Neural progenitor cell (in vitro differentiated cells): ENCODE results near the gene SHLD2. TPM values are rescaled to one million over a fixed set of nuclear protein-coding genes. Genes with fewer than 3 reads are reported as not detected.

Experiments used
- DNase-seq: peaks from one replicate; pipeline ENCODE4 v3.0.0-alpha.2; 2016; ENCODE audit warnings: low spot score
- H2AFZ ChIP-seq: fragments of 200-600 bp; sonication (generic); replicated peaks from 2 replicates; pipeline ENCODE4 v1.6.1; 2016; ENCODE audit warnings: antibody characterized with exemption
- H3F3A ChIP-seq: fragments of 200-600 bp; sonication (generic); 2 replicates; pipeline ENCODE4 v1.6.1; 2016; ENCODE audit warnings: antibody characterized with exemption, low read depth
- H3K27ac ChIP-seq: fragments of 200-600 bp; sonication (generic); 2 replicates; pipeline ENCODE4 v1.5.1; 2016; ENCODE audit warnings: mild to moderate bottlenecking
- H3K27me3 ChIP-seq: fragments of 200-600 bp; sonication (generic); 2 replicates; pipeline ENCODE4 v1.6.1; 2016; ENCODE audit warnings: mild to moderate bottlenecking, moderate library complexity
- H3K36me3 ChIP-seq: fragments of 200-600 bp; sonication (generic); 2 replicates; pipeline ENCODE4 v1.5.1; 2016
- H3K4me1 ChIP-seq: fragments of 200-600 bp; sonication (generic); 2 replicates; pipeline ENCODE4 v1.6.1; 2016; ENCODE audit warnings: mixed run types
- H3K4me2 ChIP-seq: fragments of 200-600 bp; sonication (generic); 2 replicates; pipeline ENCODE4 v1.6.1; 2016
- H3K4me3 ChIP-seq: fragments of 200-600 bp; sonication (generic); 2 replicates; pipeline ENCODE4 v1.5.1; 2016
- H3K79me2 ChIP-seq: fragments of 200-600 bp; sonication (generic); 2 replicates; pipeline ENCODE4 v1.6.1; 2016; ENCODE audit warnings: low read depth
- H3K9ac ChIP-seq: fragments of 200-600 bp; sonication (generic); 2 replicates; pipeline ENCODE4 v1.6.1; 2016
- H3K9me3 ChIP-seq: fragments of 200-600 bp; sonication (generic); 2 replicates; pipeline ENCODE4 v1.5.1; 2016; ENCODE audit warnings: low read depth
- H4K20me1 ChIP-seq: fragments of 200-600 bp; sonication (generic); 2 replicates; pipeline ENCODE4 v1.6.1; 2016; ENCODE audit warnings: low read depth
- H3K27ac Mint-ChIP-seq: 3 replicates; pipeline ENCODE4 v1.8.0; 2021; ENCODE audit warnings: mixed read lengths
- H3K27me3 Mint-ChIP-seq: 2 replicates; pipeline ENCODE4 v1.8.0; 2022; ENCODE audit warnings: low read depth, mild to moderate bottlenecking, inconsistent platforms, moderate library complexity, mixed read lengths; ENCODE audit not compliant: insufficient read depth
- H3K36me3 Mint-ChIP-seq: 3 replicates; pipeline ENCODE4 v1.8.0; 2021; ENCODE audit warnings: mixed read lengths
- H3K4me1 Mint-ChIP-seq: 3 replicates; pipeline ENCODE4 v1.8.0; 2021; ENCODE audit warnings: mixed read lengths
- H3K4me3 Mint-ChIP-seq: 3 replicates; pipeline ENCODE4 v1.8.0; 2021; ENCODE audit warnings: mild to moderate bottlenecking, moderate library complexity, mixed read lengths
- H3K9me3 Mint-ChIP-seq: 3 replicates; pipeline ENCODE4 v1.8.0; 2020; ENCODE audit warnings: mixed read lengths
- EZH2 ChIP-seq: fragments of 200-600 bp; sonication (generic); IDR thresholded peaks from 2 replicates; pipeline ENCODE4 v1.6.1; 2017; ENCODE audit warnings: antibody characterized with exemption, mild to moderate bottlenecking, moderate library complexity
- EZH2phosphoT487 ChIP-seq: fragments of 200-600 bp; sonication (generic); IDR thresholded peaks from 2 replicates; pipeline ENCODE4 v1.6.1; 2017; ENCODE audit warnings: antibody characterized with exemption
- total RNA-seq: library from RNA; depleted of rRNA; stranded (reverse); fragments of >200 nt; gene quantifications from 2 replicates; pipeline ENCODE4 v1.2.3, GENCODE V29; 2015; ENCODE audit warnings: low replicate concordance
- TF ChIP-seq, protein P1 (sequence below): fragments of 200-600 bp; sonication (generic); IDR thresholded peaks from 2 replicates; pipeline ENCODE4 v1.5.1; 2017; ENCODE audit warnings: antibody characterized with exemption, mild to moderate bottlenecking

SHLD2 gene
- total RNA-seq, 1 donor from 2014 or later, result 40.8 TPM

DNA sequence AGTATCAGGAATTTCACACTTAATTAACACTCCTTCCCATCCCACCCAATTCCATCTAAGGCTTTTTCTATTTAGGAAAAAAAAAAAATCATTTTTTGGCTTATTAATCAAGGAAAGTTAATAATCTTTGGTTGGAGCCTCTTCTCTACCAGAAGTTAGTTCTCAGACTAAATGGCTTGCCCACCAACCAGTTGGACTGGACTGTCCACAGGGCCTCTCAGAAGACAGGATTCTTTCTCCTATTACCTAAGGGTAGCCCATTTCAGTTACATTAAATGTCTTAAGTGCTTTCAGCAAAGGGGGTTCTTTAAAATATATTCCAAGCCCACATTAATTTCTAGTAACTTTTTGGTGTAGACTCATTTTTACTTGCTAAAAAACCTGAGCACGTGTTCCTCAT is 35.6 kb upstream of the SHLD2 start:
- H3K27ac Mint-ChIP-seq, result no peak overlapping the region
- H3K27ac ChIP-seq, result no peak overlapping the region
- H3K9me3 Mint-ChIP-seq, result no peaks in the 10 kb centered on the region
- peaks cover 45% of the 10 kb centered on the region for H3K36me3 Mint-ChIP-seq
- H3K9me3 ChIP-seq, result no peaks in the 10 kb centered on the region
- no peak overlapping the region for H3K4me3 Mint-ChIP-seq
- H3K4me1 ChIP-seq, result peaks cover 15% of the 10 kb centered on the region
- no peak overlapping the region for H3K4me2 ChIP-seq
- H3K27me3 Mint-ChIP-seq, result no peaks in the 10 kb centered on the region
- peaks cover 36% of the 10 kb centered on the region for H3F3A ChIP-seq
- no peak overlapping the region for H3K4me3 ChIP-seq
- H3K9ac ChIP-seq, result no peak overlapping the region
- no peaks in the 10 kb centered on the region for H3K4me1 Mint-ChIP-seq
- no peaks in the 10 kb centered on the region for H3K27me3 ChIP-seq
- DNase-seq, result no peak
- peaks cover 36% of the 10 kb centered on the region for H3K36me3 ChIP-seq
- H3K79me2 ChIP-seq, result no peaks in the 10 kb centered on the region
- H2AFZ ChIP-seq, result no peak overlapping the region
- no peaks in the 10 kb centered on the region for H4K20me1 ChIP-seq
- TF ChIP-seq EZH2phosphoT487 (no peak), EZH2 (no peak)
- TF ChIP-seq, protein P1, sequence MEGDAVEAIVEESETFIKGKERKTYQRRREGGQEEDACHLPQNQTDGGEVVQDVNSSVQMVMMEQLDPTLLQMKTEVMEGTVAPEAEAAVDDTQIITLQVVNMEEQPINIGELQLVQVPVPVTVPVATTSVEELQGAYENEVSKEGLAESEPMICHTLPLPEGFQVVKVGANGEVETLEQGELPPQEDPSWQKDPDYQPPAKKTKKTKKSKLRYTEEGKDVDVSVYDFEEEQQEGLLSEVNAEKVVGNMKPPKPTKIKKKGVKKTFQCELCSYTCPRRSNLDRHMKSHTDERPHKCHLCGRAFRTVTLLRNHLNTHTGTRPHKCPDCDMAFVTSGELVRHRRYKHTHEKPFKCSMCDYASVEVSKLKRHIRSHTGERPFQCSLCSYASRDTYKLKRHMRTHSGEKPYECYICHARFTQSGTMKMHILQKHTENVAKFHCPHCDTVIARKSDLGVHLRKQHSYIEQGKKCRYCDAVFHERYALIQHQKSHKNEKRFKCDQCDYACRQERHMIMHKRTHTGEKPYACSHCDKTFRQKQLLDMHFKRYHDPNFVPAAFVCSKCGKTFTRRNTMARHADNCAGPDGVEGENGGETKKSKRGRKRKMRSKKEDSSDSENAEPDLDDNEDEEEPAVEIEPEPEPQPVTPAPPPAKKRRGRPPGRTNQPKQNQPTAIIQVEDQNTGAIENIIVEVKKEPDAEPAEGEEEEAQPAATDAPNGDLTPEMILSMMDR, result no peak

DNA sequence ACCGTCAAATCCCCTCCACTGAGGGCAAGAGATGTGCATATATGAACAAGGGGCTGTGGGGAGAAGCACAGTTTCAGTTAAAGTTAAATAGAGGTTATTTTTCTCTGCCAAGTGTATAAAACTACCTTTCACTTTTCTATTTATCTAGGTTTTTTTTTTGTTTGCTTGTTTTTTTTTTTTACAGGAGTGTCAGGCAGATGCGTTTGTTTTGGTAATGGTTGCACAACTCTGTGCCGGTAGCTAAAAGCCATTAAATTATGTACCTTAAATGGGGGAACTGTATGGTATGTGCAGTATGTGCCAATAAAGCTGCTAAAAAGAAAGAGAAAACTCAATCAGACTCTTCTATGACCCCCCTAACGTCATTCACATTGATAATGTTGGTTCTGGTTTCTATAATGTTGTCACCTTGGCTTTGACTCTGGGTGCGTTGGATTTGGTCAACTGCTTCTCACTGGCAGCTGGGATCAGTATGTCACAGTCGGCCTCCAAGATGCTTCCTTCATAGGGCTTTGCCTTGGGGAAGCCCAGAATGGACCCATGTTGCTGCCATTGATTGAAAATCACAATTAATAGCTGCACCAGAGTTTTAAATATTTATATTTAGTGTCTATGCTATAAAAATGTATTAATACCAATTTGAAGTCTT is 34.6 kb upstream of the SHLD2 start:
- H3K9me3 ChIP-seq, result no peaks in the 10 kb centered on the region
- no peaks in the 10 kb centered on the region for H3K27me3 ChIP-seq
- Mint-ChIP-seq H3K4me1 (no peaks in the 10 kb centered on the region), H3K9me3 (no peaks in the 10 kb centered on the region), H3K27ac (no peak overlapping the region), H3K27me3 (no peaks in the 10 kb centered on the region), H3K4me3 (no peak overlapping the region), H3K36me3 (peaks cover 45% of the 10 kb centered on the region)
- H3F3A ChIP-seq, result peaks cover 27% of the 10 kb centered on the region
- no peak overlapping the region for H3K4me3 ChIP-seq
- no peak overlapping the region for H3K4me2 ChIP-seq
- H3K9ac ChIP-seq, result no peak overlapping the region
- H3K27ac ChIP-seq, result no peak overlapping the region
- peaks cover 36% of the 10 kb centered on the region for H3K36me3 ChIP-seq
- DNase-seq, result no peak
- TF ChIP-seq EZH2 (no peak), EZH2phosphoT487 (no peak)
- TF ChIP-seq, protein P1, result no peak
- no peaks in the 10 kb centered on the region for H3K79me2 ChIP-seq
- no peaks in the 10 kb centered on the region for H4K20me1 ChIP-seq
- no peak overlapping the region for H2AFZ ChIP-seq
- H3K4me1 ChIP-seq, result peaks cover 7% of the 10 kb centered on the region

DNA sequence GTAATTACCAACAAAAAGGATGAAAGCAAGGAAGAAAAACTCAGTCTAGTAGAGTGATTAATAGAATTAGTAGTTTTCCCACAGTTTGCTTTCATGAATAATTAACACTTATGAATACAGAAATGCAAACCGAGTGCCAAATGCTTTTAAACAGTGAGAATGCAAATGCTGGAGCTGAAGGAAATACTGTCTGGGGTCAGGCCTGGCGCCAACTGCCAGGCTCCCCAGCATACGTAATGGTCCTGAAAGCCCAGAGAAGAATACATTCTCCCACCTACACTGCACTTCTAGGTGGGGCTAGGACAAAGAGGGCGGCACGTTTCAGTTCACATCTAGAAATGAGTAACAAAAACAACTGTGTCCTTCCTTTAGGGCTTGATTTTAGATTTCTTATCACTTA is 30.4 kb upstream of the SHLD2 start:
- no peaks in the 10 kb centered on the region for H3F3A ChIP-seq
- TF ChIP-seq, protein P1, result no peak
- no peak for TF ChIP-seq EZH2phosphoT487
- TF ChIP-seq EZH2, result no peak
- Mint-ChIP-seq H3K36me3 (peaks cover 46% of the 10 kb centered on the region), H3K27me3 (no peaks in the 10 kb centered on the region), H3K4me1 (peaks cover 2% of the 10 kb centered on the region), H3K4me3 (no peak overlapping the region), H3K9me3 (no peaks in the 10 kb centered on the region), H3K27ac (no peak overlapping the region)
- H3K4me1 ChIP-seq, result no peaks in the 10 kb centered on the region
- H3K9ac ChIP-seq, result no peak overlapping the region
- no peak overlapping the region for H3K27ac ChIP-seq
- H3K4me3 ChIP-seq, result no peak overlapping the region
- DNase-seq, result no peak
- no peak overlapping the region for H3K4me2 ChIP-seq
- H3K9me3 ChIP-seq, result no peaks in the 10 kb centered on the region
- no peak overlapping the region for H2AFZ ChIP-seq
- H3K36me3 ChIP-seq, result peaks cover 22% of the 10 kb centered on the region
- H4K20me1 ChIP-seq, result no peaks in the 10 kb centered on the region
- H3K79me2 ChIP-seq, result no peaks in the 10 kb centered on the region
- no peaks in the 10 kb centered on the region for H3K27me3 ChIP-seq
